Erythroblast (primary cell): ENCODE measurements around the gene C1orf232.

ENCODE experiments used
- GATA1 ChIP-seq: IDR thresholded peaks from 2 replicates; pipeline ENCODE4 v1.6.1; 2011; ENCODE audit warnings: low read depth, mild to moderate bottlenecking, control low read depth, low read length, moderate library complexity
- POLR2A ChIP-seq: IDR thresholded peaks from 2 replicates; pipeline ENCODE4 v1.6.1; 2011; ENCODE audit warnings: mild to moderate bottlenecking, low read length

GRCh38 chr1:26154750-26155149 is 14.0 kb downstream of the C1orf232 start:
- TF ChIP-seq POLR2A (no peak), GATA1 (no peak)
